ENCODE measurements around the gene AGPAT1. TPM values are rescaled to one million over a fixed set of nuclear protein-coding genes. Genes with fewer than 3 reads are reported as not detected.

AGPAT1 gene
- total and polyA plus RNA-seq, 2 of the 13 experiments (the other 11 are each of a cell fraction or from before 2014, with no cell fraction given): 51.3 to 139 TPM

DNA sequence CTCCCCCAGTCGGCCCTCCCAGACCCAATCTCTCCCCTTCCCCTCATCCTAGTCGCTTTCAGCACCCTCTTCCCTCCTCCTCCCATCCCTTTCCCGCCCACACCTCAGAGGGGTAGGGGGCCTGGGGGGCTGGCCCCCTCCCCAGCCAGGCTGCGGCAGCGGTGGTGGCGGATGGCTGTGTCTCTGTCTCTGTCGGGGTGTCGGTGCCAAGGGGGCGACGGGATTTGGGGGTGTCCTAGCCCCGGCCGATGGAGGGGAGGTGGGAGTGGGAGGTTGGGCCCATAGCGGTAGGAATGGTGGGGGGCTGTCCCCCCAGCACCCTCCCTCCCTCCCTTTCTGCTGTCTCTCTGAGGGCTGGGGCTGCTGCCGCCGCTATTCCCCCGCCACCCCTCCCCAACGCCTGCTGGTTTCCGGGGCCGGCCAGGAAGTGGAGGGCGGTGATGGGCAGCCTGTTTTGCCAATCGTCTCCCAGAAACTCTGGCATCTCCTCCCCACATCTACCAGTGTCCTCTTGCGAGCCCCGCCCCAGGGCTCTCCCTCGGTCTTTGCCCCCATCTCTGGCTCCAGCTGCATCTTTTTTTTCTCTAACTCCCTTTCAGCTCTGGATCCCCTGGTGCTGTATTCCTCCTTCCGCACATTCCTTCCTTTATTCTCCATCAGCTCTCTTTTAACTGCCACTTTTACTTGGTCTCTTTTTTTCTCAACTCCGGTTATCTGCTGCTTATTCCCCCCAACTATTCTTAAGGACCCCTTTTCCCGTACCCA is at the start of gene AGPAT1 (continued):
- TF ChIP-seq, protein P1, sequence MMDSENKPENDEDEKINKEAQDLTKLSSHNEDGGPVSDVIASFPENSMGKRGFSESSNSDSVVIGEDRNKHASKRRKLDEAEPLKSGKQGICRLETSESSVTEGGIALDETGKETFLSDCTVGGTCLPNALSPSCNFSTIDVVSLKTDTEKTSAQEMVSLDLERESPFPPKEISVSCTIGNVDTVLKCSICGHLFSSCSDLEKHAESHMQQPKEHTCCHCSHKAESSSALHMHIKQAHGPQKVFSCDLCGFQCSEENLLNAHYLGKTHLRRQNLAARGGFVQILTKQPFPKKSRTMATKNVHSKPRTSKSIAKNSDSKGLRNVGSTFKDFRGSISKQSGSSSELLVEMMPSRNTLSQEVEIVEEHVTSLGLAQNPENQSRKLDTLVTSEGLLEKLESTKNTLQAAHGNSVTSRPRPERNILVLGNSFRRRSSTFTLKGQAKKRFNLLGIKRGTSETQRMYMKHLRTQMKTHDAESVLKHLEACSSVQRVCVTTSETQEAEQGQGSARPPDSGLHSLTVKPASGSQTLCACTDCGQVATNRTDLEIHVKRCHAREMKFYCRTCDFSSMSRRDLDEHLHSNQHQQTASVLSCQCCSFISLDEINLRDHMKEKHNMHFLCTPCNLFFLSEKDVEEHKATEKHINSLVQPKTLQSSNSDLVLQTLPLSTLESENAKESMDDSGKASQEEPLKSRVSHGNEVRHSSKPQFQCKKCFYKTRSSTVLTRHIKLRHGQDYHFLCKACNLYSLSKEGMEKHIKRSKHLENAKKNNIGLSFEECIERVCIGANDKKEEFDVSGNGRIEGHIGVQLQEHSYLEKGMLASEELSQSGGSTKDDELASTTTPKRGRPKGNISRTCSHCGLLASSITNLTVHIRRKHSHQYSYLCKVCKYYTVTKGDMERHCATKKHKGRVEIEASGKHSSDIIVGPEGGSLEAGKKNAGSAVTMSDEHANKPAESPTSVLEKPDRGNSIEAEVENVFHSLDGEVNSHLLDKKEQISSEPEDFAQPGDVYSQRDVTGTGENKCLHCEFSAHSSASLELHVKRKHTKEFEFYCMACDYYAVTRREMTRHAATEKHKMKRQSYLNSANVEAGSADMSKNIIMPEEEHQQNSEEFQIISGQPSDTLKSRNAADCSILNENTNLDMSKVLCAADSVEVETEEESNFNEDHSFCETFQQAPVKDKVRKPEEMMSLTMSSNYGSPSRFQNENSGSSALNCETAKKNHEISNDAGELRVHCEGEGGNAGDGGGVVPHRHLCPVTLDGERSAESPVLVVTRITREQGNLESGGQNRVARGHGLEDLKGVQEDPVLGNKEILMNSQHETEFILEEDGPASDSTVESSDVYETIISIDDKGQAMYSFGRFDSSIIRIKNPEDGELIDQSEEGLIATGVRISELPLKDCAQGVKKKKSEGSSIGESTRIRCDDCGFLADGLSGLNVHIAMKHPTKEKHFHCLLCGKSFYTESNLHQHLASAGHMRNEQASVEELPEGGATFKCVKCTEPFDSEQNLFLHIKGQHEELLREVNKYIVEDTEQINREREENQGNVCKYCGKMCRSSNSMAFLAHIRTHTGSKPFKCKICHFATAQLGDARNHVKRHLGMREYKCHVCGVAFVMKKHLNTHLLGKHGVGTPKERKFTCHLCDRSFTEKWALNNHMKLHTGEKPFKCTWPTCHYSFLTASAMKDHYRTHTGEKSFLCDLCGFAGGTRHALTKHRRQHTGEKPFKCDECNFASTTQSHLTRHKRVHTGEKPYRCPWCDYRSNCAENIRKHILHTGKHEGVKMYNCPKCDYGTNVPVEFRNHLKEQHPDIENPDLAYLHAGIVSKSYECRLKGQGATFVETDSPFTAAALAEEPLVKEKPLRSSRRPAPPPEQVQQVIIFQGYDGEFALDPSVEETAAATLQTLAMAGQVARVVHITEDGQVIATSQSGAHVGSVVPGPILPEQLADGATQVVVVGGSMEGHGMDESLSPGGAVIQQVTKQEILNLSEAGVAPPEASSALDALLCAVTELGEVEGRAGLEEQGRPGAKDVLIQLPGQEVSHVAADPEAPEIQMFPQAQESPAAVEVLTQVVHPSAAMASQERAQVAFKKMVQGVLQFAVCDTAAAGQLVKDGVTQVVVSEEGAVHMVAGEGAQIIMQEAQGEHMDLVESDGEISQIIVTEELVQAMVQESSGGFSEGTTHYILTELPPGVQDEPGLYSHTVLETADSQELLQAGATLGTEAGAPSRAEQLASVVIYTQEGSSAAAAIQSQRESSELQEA (CRISPR knock-in tag; IDR thresholded peaks at IDR 0.05; ENCODE audit: not compliant biosample characterization): no peak
- no peak for TF ChIP-seq ZBTB34 (CRISPR knock-in tag; IDR thresholded peaks at IDR 0.05)
- no peak for TF ChIP-seq ZNF121 (CRISPR knock-in tag; IDR thresholded peaks at IDR 0.05)
- no peak for TF ChIP-seq GPN1 (CRISPR knock-in tag; IDR thresholded peaks at IDR 0.05; ENCODE audit: borderline replicate concordance)
- no peak for TF ChIP-seq GATA4 (IDR thresholded peaks at IDR 0.05; ENCODE audit: borderline replicate concordance, low read depth)
- TF ChIP-seq RXRA (CRISPR knock-in tag; IDR thresholded peaks at IDR 0.05): peak; percentile 29; the same call in 1 of the 2 replicates
- TF ChIP-seq, protein P2, sequence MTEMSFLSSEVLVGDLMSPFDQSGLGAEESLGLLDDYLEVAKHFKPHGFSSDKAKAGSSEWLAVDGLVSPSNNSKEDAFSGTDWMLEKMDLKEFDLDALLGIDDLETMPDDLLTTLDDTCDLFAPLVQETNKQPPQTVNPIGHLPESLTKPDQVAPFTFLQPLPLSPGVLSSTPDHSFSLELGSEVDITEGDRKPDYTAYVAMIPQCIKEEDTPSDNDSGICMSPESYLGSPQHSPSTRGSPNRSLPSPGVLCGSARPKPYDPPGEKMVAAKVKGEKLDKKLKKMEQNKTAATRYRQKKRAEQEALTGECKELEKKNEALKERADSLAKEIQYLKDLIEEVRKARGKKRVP (CRISPR knock-in tag; IDR thresholded peaks at IDR 0.05): no peak
- no peak for TF ChIP-seq ZNF792 (CRISPR knock-in tag; IDR thresholded peaks at IDR 0.05)
- TF ChIP-seq ZFP91 (CRISPR knock-in tag; IDR thresholded peaks at IDR 0.05; ENCODE audit: borderline replicate concordance): peak; percentile 77; the same call in 1 of the 2 replicates
- no peak for TF ChIP-seq NCOA1 (CRISPR knock-in tag; IDR thresholded peaks at IDR 0.05)
- TF ChIP-seq IRX3 (CRISPR knock-in tag; IDR thresholded peaks at IDR 0.05; ENCODE audit: borderline replicate concordance, low read depth): no peak
- no peak; the same call in 1 of the 2 replicates for TF ChIP-seq CTCF (CRISPR knock-in tag; IDR thresholded peaks at IDR 0.05)
- no peak for TF ChIP-seq ZNF816 (CRISPR knock-in tag; IDR thresholded peaks at IDR 0.05; ENCODE audit: borderline replicate concordance)
- no peak; the same call in 1 of the 2 replicates for TF ChIP-seq ZNF343 (CRISPR knock-in tag; IDR thresholded peaks at IDR 0.05)
